ENCODE data around the gene PAPOLB.

Gene PAPOLB

DNA sequence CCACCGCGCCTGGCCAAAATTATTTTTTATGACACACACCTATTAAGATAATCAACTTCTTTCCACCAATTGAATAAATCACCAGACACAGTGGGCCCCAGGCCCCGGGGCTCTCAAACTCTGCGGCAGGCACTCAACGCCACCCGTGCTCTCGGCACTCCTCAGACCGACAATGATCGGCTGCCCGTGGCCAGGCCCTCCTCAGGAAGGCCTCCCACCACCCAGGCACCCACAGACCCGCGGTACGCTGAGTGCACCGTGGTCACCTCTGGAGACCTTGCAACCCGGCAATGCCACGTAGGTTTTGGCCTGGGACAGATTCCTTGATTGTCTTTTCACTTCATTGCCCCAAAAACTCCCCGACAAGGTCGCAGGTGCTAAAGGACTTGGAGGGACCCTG, 14.8 kb upstream of the PAPOLB start:
- DNase-seq = no peak

DNA sequence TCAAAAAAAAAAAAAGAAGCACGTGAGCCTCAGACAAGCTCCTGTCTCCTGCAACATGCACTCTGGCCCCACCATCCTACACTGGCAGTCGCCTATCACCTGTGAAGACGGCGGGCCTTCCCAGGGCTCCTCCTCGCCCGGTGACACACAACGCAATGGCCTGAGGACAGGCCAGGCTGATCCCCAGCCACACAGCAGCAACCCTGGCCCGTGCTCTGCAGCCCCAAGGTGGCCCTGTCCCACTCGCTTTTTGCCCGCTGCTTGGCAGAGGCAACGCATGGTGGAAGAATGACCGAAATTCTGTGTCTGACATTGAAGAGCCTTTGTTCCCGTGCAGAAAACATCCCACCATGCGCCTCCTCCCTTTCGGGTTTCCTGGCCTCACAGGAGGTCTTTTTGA, 13.6 kb upstream of the PAPOLB start:
- no peak for DNase-seq

DNA sequence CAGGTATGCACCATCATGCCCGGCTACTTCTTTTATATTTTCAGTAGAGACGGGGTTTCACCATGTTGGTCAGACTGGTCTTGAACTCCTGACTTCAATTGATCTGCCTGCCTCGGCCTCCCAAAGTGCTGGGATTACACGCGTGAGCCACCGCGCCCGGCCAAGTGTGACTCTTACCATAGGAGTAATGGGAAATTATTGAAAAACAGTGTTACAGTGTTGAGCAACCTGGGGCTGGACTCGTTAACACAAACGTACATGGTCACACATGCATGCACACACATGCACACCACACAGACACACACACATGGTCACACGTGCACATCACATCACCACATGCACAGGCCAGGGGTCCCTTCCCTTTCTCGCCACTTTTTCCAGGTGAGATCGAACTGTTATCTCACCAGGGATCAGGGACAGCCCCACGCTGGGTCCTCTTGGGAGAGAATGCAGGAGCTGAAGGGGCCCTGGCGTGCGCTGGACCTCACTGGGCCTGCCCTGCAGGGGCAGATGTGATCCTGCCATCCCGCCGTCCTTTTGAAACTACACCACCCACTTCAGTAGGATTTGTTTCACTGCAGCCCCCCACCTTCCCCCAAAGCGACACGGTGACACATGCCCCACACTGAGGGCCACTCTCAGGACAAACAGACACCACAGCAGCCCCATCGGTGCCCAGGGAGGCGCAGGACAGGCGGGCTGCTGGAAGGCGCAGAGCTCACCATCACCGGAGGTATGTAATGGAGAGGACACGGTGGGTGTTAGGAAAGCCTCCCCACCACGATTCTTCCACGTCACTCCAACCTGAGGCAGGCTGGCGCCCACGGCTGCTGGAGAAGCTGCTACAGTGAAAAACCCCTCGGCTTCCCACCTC, 11.5 kb upstream of the PAPOLB start:
- DNase-seq = no peak

DNA sequence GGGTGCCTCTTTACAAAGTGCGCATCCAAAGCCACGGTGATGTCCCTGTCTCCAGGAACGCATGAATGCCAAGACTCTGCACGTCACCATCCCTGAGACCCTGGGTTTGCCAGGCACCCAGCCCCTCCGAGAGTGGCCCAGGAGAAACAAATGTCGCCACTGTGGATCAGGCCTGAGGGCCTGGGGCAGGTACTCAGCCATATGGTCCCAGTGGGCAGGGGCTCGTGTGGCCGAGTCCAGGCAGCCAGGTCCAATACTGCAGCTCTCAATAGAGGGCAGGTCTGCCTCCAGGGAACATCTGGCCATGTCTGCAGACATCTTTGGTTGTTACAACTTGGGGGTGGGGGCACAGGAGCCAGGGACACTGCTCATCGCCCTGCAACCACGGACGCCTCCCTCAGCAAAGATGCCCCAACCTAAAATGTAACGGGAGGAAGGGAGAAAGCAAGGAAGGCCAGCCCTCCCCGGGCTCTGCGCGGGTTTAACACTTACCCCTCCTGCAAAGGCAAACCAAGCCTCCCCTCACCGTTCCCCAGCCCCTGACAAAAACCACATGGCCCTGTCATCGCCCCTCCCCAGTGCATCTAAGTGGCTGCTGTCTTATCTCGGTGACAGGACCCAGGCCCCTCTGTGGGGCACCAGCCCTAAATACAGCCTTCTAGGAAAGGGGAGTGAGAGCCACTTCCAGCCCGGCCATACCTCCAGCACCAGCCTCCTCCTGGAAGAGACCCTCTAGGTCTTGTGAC, 10.3 kb upstream of the PAPOLB start:
- no peak for DNase-seq

DNA sequence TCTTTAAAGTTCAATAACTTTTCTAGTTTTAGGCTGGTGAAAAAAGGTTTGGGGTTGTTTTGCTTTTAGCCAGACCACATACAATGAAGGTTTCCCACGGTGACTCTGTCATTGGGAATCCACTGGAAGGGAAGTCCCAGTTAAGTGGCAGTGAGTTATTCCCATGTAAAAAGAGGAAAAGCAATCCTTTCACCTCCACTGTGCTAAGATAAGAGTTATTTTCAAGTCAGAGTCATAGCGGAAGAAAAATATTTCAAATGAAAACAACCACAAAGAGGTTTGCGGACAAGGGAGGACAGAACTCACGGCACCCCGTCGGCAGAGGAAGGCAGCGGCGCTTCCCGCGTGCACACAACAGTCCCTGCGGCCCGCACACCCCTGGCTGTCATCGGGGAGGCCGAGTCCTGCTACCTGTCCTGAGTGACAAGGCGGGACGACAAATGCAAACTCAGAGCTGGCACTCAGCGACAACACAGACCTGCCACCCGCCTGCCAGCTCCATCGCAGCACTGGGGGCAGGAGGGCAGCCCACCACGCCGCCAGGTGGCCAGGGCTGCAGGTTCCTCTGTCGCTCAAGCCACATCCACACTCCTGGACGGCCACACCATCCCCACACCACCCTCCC, 9.3 kb upstream of the PAPOLB start:
- no peak for DNase-seq

DNA sequence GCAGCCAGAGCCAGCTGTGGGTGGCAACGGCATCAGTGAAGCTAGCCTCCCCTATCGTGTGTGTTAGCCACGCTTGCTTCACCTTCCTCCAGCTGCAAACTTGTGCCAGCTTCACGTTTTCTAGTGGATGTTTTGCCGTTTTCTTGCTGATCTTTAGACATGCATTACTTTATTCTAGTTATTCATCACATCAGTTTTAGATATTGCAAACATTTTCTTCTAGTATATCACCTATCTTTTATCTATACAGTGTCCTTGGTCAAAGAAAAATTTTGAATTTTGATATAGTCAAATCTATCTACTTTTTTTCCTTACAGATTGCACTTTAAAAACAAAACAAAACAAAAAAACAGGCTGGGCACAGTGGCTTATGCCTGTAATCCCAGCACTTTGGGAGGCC, 6.7 kb upstream of the PAPOLB start:
- no peak for DNase-seq

DNA sequence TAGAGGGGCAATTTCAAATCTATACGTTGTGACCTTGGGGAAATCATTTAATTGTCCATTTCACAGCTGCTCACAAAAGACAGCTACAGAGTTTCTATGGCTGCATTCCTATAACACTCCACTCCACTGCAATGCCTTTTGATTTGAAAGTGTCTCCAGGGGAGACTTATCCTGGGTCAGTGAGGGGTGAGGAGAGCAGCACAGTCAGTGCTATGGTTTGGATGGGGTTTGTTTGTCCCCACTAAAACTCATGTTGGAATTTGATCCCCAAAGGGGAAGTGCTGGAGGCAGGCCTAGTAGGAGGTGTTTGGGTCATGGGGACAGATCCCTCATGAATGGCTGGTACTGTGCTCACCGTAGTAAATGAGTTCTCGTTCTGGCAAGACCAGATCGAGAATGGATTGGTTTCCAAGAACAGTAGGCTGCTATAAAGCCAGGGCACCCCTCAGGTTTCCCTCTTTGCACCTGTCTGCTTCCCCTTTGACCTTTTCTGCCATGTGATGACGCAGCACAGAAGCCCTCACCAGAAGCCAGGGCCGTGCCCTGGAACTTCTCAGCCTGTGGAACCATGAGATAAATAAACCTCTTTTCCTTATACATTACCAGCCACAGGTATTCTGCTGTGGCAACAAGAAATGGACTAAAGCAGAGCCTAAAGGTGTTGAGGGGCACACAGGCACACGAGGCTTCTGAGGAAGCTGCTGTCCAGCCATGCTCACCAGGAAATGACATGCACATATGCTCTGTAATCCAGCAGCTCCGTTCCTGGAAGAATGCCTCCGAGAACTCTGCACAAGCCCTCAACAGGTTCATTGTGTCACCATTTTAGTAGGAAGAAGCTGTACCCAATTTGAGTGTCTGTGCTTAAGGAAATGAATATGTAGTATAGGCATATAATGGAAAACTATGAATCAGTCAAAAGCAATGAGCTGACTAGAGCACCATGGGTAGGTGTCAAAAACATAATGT, 5.0 kb upstream of the PAPOLB start:
- DNase-seq = no peak

DNA sequence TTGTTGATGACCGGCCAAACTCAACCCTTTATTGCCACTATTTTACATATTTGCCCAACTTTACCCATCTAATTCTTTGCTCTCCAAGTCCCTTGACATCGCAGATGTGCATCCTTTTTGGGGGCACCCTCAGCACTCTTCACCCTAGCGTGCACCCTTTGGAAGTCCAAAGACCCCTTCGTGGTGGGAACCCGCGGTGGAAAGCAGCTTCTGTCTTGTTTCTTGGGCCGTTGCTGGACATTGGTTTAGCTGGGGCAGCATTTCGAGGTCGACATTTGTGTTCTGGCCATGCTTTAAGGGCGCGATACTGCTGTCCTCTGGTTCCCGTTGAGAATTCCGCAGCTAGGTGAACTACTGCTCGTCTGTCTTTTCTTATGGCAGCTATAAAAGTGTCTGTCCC, 326 bp upstream of the PAPOLB start:
- DNase-seq = no peak

DNA sequence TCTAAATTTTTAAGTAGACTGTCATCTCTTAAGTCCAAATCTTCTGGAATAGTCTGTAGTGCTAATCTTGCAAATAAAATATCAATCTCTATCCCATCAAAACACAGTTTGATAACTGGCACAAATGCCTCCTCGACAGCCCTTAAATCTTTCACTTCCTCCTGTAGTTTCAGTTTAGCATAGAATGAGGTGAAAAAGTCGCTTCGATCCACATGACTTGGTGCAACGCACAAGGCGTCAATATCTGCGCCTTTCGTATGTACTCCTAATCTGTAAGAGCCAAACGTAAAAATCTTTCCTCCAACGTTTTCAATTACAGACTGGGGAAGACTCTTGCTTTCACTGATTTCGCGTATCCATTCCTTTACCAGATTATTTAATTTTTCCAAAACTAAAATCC, 603 bp downstream of the PAPOLB start:
- DNase-seq = no peak

DNA sequence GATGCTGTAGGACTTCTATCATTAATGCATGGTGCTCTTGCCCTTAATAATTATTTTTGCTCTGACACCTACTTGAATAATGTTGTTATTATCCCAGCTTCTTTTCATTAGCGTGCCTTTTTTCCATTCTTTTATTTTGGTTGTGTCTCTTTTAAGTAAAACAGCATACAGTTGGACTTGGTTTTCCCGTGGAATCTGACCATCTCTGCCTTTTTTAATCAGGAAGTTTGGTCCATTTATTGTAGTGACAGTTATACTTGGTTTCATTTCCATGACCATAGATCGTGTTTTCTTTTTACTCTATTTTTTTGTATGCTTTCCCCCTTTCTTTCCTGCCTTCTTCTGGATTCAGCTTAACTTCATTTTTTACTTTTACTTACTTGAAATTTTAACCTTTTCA, 4.6 kb downstream of the PAPOLB start:
- DNase-seq = no peak

DNA sequence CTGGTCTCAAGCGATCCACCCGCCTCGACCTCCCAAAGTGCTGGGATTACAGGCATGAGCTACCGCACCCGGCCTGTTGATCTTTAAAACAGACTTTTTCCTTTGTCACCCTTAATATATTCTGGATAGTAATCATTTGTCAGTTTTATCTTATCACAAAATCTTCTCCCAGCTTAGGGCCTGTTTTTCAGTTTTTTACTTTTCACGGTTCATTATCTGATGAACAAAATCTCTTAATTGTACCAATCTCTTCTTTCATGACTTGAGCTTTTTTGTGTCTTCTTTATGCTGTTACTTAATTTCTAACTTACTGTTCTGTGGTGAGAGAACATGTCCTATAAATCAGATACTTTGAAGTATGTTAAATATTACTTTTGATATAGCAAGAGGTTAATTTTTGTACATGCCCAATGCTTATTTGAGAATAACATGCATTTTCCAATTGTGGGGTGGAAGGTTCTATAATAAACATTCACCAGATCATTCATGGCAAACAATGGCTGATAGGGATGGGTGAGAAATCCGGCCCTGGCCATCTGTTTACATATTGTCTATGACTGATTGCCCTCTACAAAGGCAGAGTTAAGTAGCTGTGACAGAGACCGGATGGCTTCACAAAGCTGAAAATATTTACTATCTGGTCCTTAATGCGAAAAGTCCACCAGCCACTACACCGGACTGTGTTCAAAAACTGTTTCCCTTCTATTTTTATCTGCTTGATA, 5.3 kb downstream of the PAPOLB start:
- no peak for DNase-seq

DNA sequence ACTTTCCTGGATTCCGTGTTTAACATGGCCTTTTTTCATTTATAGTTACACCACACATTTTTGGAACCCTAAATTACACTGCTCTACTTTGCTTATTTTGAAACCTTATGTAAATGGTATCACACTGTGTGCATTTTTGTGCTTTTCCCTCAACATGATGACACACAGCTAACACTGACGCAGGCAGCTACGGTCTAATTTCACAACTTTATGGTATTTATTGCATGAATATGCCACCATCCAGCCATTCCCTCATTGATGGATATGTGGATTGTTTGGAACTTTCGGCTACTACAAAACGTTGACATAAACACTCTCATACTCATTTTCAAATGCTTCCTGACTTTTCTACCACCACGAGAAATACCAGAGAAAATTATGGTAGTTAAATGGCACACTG, 6.9 kb downstream of the PAPOLB start:
- DNase-seq = no peak

DNA sequence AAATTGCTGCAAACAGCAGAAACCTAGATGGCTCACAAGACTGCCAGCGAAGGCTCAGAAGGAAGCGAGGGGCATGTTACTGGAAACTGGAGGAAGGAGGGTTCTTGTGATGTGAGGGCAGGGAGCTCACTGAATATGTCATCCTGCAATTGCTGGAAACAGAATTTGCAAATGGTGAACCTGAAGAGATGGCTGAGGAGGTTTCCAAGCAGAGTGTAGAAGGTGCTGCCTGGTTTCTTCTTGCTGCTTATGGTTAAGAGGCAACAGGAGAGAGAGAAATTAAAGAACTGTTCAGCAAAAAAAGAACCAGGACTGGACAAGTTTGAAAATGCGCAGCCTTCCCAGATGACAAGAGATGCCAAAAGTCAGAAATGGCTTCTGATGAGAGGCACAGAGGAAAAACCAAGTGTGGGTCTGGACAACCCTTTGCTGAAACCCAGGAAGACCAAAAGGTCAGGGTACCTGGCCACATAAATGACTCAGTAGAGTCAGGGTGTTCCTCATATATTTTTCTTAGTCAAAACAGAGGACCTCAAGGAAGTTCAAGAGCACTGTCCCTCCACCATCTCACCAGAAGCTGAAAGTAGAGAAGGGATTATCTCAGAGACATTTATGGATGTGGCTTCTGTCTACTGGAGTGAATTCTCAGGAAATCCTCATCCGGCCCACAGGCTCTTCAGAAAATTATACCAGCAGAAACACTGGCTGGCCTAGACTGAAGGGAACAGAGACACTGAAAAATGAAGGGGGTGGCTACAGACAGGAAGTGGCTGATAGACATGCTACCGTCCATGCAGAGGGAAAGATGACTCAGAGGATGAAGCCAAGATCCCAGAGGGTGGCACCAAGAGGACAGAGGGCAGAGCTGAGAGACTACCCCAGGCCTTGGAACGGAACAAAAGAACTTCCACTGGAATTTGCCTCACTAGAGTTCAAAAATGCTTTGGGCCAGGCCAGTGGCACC, 10.1 kb downstream of the PAPOLB start:
- DNase-seq = no peak

DNA sequence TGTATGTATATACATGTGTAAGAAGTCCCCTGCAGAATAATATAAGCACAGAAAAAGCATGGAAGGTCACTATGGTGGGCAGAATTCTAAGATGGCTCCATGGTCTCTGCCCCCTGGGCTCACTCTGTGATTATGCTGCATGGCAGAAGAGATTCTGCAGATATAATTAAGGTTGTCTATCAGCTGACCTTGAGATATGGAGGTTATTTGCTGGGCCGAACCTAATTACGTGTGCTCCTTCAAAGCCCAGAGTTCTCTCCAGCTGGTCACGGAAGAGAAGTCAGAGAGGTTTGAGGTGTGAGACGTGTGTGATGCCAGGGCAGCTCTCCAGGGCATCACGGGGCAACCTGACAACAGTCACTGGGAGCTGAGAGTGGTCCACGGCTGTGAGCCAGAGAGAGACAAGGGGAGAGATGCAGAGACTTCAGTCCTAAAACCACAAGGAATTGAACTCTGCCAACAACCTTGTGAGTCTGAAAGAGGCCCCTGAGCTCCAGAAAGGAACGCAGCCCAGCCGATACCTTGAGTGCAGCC, 11.5 kb downstream of the PAPOLB start:
- DNase-seq = no peak

DNA sequence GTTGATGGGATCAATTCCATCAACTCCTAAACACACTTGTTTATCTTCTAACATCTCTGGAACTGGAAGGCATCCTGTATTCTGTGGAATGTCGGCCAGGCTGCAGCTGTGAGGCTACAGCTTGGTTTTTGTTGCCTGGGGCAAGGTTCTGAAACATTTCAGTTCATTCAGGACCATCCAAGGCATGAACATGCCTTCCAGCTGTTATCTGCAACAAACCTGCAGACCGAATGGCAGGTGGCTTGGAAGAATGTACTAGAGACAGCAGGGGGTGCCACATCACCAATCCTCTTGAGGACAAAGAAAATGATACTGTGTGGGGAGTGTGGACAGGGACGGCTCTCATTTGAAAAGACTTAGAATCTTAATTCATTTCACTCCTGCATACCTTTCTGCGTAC, 12.4 kb downstream of the PAPOLB start:
- DNase-seq = no peak

DNA sequence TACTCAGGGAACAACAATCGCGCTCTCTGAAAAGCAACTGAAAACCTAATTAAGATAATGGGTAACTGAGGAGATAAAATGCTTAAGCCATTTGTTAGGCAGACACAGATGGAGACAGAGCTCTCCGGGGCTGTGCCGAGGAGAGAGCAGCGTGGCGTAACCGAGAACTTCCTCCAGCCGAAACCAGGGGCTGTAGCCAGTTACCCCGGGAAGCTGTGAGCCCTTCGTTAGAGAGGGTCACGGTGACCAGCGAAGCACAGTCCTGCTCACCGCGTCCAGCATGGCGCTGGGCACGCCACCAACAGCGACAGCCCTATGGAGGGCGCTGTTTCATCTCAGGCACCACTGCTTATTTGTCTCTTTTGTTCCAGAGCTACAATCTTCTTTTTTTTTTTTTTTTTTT, 16.1 kb downstream of the PAPOLB start:
- no peak for DNase-seq

DNA sequence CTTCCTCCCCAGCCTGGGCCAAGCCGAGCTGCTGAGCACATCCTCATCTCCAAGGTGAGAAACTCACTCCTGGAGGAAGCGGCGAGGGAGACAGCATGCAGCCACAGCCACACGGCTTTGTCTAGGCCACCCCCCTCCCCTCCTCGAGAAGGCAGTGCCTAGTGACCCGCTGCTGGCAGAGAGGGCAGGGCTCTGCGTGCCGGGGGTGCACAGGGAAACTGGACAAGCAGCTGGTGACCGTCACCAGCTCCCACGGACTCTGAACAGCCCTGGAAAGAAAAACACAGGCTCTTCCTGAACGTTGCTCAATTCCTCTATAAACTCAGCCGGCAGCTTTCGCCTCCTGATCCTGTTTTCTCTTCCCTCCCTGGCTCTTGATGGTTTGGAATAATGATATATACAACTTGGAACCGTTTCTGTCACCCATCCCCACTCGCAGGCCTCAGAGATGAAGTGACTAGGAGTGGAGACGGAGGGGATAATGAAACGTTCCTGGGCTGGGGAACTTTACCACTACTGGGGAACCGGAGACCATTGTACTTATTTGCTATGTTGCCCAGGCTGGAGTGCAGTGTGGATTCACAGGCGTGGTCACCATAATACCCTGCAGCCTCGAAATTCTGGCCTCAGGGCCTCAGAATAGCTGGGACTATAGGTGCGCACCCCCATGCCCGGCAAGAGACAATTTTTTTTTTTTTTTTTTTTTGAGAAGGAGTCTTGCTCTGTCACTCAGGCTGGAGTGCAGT, 19.3 kb downstream of the PAPOLB start:
- DNase-seq = no peak

DNA sequence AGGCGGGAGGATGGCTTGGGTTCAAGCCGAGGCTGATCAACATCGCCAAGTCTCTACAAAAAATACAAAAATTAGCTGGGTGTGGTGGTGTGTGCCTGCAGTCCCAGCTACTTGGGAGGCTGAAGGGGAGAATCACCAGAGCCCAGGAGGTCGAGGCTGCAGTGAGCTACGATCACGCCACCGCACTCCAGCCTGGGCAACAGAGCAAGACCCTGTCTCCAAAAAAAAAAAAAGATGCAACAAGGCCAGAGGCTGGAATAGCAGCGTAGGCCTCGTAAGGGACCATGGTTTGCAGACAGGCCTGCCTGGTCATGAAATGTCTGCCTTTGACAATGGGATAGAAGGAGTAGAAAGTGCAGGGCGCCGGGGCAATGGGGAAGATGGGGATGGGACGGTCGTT, 20.0 kb downstream of the PAPOLB start:
- no peak for DNase-seq

DNA sequence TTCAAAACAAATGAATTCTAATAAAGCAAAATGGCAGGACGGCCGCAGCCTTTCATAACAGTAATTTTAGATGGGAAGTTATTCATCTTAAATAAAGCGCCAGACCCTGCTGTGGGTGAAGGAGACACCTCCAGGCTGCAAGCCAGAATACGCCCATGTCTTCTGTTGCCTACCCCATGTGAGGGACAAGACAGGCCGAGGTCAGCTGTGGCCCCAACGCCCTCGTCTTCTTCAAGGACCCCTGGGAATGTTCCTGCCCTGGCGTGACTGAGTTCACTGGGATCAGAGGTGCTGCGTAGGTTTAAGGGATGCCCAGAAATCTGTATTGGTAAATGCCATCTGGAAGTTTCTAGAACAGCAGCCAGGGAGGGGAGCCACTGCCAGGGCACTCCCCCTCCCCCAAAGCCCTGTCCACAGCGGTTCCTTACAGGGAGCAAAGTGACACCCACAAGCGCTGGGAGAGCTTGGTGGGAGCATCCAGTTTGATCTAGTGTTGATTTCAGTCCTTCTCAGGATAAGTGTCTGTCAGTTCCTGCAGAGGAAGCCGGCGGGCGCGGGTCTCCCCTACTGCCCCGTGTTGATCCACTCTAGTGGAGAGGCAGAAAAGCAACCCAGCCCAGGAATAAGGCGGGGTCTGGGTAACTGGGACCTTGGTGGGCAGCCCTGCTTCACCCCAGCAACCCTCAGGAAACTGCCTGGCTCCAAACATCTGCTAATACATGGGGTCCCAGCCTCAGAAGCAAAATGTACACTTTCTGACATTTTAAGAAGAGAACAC, 20.6 kb downstream of the PAPOLB start:
- DNase-seq = no peak
